Prostate gland (tissue), 2 donors: ENCODE data around the gene SOX18. TPM values are rescaled to one million over a fixed set of nuclear protein-coding genes. Genes with fewer than 3 reads are reported as not detected.

Experiments used
- DNase-seq: peaks from one replicate; pipeline ENCODE4 v3.0.0-alpha.2; 2019; ENCODE audit warnings: low spot score
- H3K27ac ChIP-seq, 2 donors: fragments of 200-600 bp; sonication (generic); 2 replicates each; pipeline ENCODE4 v1.5.1; 2017 to 2019
- H3K27me3 ChIP-seq: fragments of 200-600 bp; sonication (generic); replicated peaks from 2 replicates; pipeline ENCODE4 v1.5.1; 2019; ENCODE audit not compliant: insufficient read depth
- H3K36me3 ChIP-seq, 2 donors: fragments of 200-600 bp; sonication (generic); 1 replicate in 1 of 2; 2 replicates in 1 of 2; pipeline versions ENCODE4 v1.5.1 to v1.8.1; 2017 to 2019
- H3K4me1 ChIP-seq: fragments of 200-600 bp; sonication (generic); replicated peaks from 2 replicates; pipeline ENCODE4 v1.5.1; 2019
- H3K4me3 ChIP-seq, 2 donors: fragments of 200-600 bp; sonication (generic); 2 replicates each; pipeline ENCODE4 v1.5.1; 2017 to 2019
- H3K9me3 ChIP-seq: fragments of 200-600 bp; sonication (generic); 2 replicates; pipeline ENCODE4 v1.5.1; 2017
- CTCF ChIP-seq, 4 experiments: fragments of 200-600 bp in 2 of 4; fragments of 450-650 bp in 2 of 4; sonication (generic) in 2 of 4; IDR thresholded peaks; 1 replicate in 3 of 4; 2 replicates in 1 of 4; pipeline ENCODE4 v1.5.1; 2016 to 2019; ENCODE audit warnings: antibody characterized with exemption in 4 of 4, mild to moderate bottlenecking in 2 of 4, moderate library complexity in 2 of 4
- POLR2A ChIP-seq: fragments of 450-650 bp; IDR thresholded peaks from one replicate; pipeline ENCODE4 v1.6.1; 2016; ENCODE audit warnings: antibody characterized with exemption, mild to moderate bottlenecking
- POLR2AphosphoS5 ChIP-seq: sonication (generic); formaldehyde crosslinking; IDR thresholded peaks from one replicate; pipeline ENCODE4 v1.6.1; 2017; ENCODE audit warnings: antibody characterized with exemption
- WGBS: methylation state at CpG from one replicate; pipeline ENCODE4 v1.1.5; 2018; 5-methylcytosine and 5-hydroxymethylcytosine counted together
- intact Hi-C: fragments of 100-400 bp; cut with DNase I; formaldehyde crosslinking; loops from one replicate; pipeline ENCODE4 v1.14.2; 2022
- total RNA-seq, 2 donors: library from RNA; depleted of rRNA; stranded (reverse); fragments of >200 nt; gene quantifications; one replicate each; pipeline ENCODE4 v1.1.0, GENCODE V29; 2016

The SOX18 gene
- total RNA-seq, 2 donors from 2014 or later, result 4.7 to 12.8 TPM

- Histone ChIP-seq H3K36me3 (peaks cover 5 to 10% of the 10 kb centered on the region in 2 donors), H3K4me3 (no peak overlapping the region), H3K4me1 (no peaks in the 10 kb centered on the region), H3K9me3 (no peaks in the 10 kb centered on the region), H3K27me3 (no peaks in the 10 kb centered on the region), H3K27ac (no peak overlapping the region)
- no peak for DNase-seq
- TF ChIP-seq POLR2A (no peak), CTCF (IDR thresholded peaks at IDR 0.05) (no peak)
- intact Hi-C loops, result no loop called here
- WGBS, result 96% methylated on average over 16 of the region's 16 CpGs
Measured at GRCh38 chr20:64011366-64011779, 38.1 kb downstream of the SOX18 start.

- Histone ChIP-seq H3K36me3 (peaks cover 5 to 10% of the 10 kb centered on the region in 2 donors), H3K4me1 (no peaks in the 10 kb centered on the region), H3K27ac (no peak overlapping the region), H3K4me3 (no peak overlapping the region), H3K9me3 (no peaks in the 10 kb centered on the region), H3K27me3 (no peaks in the 10 kb centered on the region)
- DNase-seq, result no peak
- no peak for TF ChIP-seq CTCF (IDR thresholded peaks at IDR 0.05)
- TF ChIP-seq POLR2AphosphoS5, result no peak
- no peak for TF ChIP-seq POLR2A
- WGBS, result 74% methylated on average over 8 of the region's 8 CpGs
- intact Hi-C loops, result no loop called here
Measured at GRCh38 chr20:64010711-64011237, 38.7 kb downstream of the SOX18 start.

- DNase-seq, result no peak
- TF ChIP-seq POLR2AphosphoS5 (no peak), POLR2A (no peak), CTCF (IDR thresholded peaks at IDR 0.05) (no peak)
- intact Hi-C loops, result no loop called here
- Histone ChIP-seq H3K4me3 (no peak overlapping the region), H3K9me3 (no peaks in the 10 kb centered on the region), H3K27ac (no peak overlapping the region), H3K36me3 (peaks cover 5 to 13% of the 10 kb centered on the region in 2 donors), H3K27me3 (no peaks in the 10 kb centered on the region), H3K4me1 (no peaks in the 10 kb centered on the region)
- WGBS, result 95% methylated on average over 13 of the region's 13 CpGs
Measured at GRCh38 chr20:64009811-64010387, 39.5 kb downstream of the SOX18 start.

GRCh38 chr20:64006902-64007301 is 42.5 kb downstream of the SOX18 start:
- DNase-seq, result no peak
- Histone ChIP-seq H3K27me3 (no peaks in the 10 kb centered on the region), H3K27ac (no peak overlapping the region), H3K4me3 (no peak overlapping the region), H3K4me1 (no peaks in the 10 kb centered on the region), H3K36me3 (peaks cover 10 to 26% of the 10 kb centered on the region in 2 donors), H3K9me3 (no peaks in the 10 kb centered on the region)
- TF ChIP-seq CTCF (IDR thresholded peaks at IDR 0.05), result no peak
- TF ChIP-seq POLR2A, result no peak
- no peak for TF ChIP-seq POLR2AphosphoS5
- intact Hi-C loops, result no loop called here
- 100% methylated on average over 3 of the region's 3 CpGs for WGBS

GRCh38 chr20:64006490-64006889 is 42.9 kb downstream of the SOX18 start:
- H3K27me3 ChIP-seq, result no peaks in the 10 kb centered on the region
- intact Hi-C loops, result no loop called here
- no peaks in the 10 kb centered on the region for H3K9me3 ChIP-seq
- DNase-seq, result no peak
- H3K27ac ChIP-seq, result no peak overlapping the region
- WGBS, result 83% methylated on average over 10 of the region's 10 CpGs
- no peak overlapping the region for H3K4me3 ChIP-seq
- no peaks in the 10 kb centered on the region for H3K4me1 ChIP-seq
- TF ChIP-seq CTCF (IDR thresholded peaks at IDR 0.05), result no peak
- TF ChIP-seq POLR2AphosphoS5, result no peak
- TF ChIP-seq POLR2A, result no peak
- peaks cover 10 to 25% of the 10 kb centered on the region in 2 donors for H3K36me3 ChIP-seq
